ENCODE measurements around the gene DCAF6.

- TF ChIP-seq CTCF (IDR thresholded peaks at IDR 0.05) (no peak), POLR2AphosphoS5 (IDR thresholded peaks at IDR 0.05) (no peak), POLR2A (IDR thresholded peaks at IDR 0.05) (no peak)
Observed at GRCh38 chr1:168081373-168082007, 145.0 kb downstream of the DCAF6 start.
